ENCODE data around the gene ODAD3. TPM values are rescaled to one million over a fixed set of nuclear protein-coding genes. Genes with fewer than 3 reads are reported as not detected.

ODAD3 gene
- total RNA-seq (1 to 10 TPM in 1 of 2 donors, under 1 TPM in 1; 0.79 to 5.3 TPM), polyA plus RNA-seq (ENCODE audit: insufficient read length in 2 of 2) (1 to 10 TPM; 5.2 to 7.1 TPM)
- long read RNA-seq, donor 1, partial matches to known transcripts: 0 of 3 reads
- long read RNA-seq, donor 1, other reads (novel, unspliced or antisense): 0 of 3 reads
- long read RNA-seq, donor 2, partial matches to known transcripts: 26 of 31 reads
- long read RNA-seq, donor 2, other reads (novel, unspliced or antisense): 5 of 31 reads
- long read RNA-seq, donor 3, partial matches to known transcripts: 0 of 1 reads
- long read RNA-seq, donor 3, other reads (novel, unspliced or antisense): 0 of 1 reads
- long read RNA-seq, donor 4: 0 reads

DNA sequence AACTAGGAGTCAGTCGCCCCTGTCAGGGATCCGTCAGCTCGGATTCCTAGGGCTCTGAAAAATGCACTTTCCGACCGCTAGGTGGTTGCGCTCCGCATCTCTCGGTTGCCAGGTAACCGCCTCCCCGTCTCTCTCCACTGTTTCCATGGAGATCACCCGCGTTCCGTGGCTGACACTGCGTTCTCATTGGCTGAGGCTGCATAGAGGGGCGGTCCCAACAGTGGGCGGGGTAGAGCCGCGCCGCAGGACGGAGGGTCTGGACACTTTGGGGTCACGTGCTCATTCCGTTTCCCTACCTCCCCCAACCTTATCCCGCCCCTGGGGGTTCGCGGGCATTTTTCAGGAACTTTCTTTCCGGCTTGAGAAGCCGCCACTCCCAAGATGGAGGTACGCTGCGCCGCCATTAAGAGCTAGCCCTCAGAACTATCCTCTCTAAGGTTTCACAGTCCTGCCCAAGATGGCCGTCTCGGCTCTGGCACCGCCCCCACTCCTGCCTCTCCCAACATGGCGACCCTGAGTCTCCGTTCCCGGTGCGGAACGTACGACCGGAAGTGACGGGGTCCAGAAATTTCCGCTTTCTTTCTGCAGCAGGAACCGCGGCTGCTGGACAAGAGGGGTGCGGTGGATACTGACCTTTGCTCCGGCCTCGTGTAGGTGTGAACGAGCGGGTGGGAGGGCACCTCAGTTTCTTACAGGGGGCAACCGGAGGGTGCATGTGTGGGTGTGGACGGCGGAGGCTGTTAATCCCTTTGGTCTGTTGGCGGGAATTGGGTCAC, at the start of gene ODAD3, which contains the start of gene PRKCSH:
ODAD3 (minus strand) TSS at position 65 of the 776 bp plus-strand sequence. CDS start 105 bp downstream, outside the sequence.
PRKCSH (plus strand) TSS at position 579 of the 776 bp plus-strand sequence. CDS start 483 bp downstream, outside the sequence.
- H3K4me1 ChIP-seq (ENCODE audit: control insufficient read depth, insufficient read depth, low read length): peaks cover 23% of the 10 kb centered on the region
- H3K27me3 ChIP-seq (ENCODE audit: control insufficient read depth, insufficient read depth, low read length): no peaks in the 10 kb centered on the region
- peaks cover 38% of the 10 kb centered on the region for H3K36me3 ChIP-seq (ENCODE audit: control insufficient read depth, insufficient read depth, low read length)
- H3K9me3 ChIP-seq (ENCODE audit: control insufficient read depth, insufficient read depth, low read length): no peaks in the 10 kb centered on the region
- peak within 1 kb of the TSS; percentile 95 for H3K27ac ChIP-seq (ENCODE audit: low read depth, low read length)
- peak; percentile 98 to 100 (median 100) for DNase-seq (ENCODE audit: low read depth in 4 of 6, low spot score in 6 of 6)
- under 1% methylated on average over 53 of the region's 53 CpGs for WGBS (ENCODE audit: insufficient coverage)
- H3K4me3 ChIP-seq (ENCODE audit: low read depth, low read length): peak within 1 kb of the TSS; percentile 96

DNA sequence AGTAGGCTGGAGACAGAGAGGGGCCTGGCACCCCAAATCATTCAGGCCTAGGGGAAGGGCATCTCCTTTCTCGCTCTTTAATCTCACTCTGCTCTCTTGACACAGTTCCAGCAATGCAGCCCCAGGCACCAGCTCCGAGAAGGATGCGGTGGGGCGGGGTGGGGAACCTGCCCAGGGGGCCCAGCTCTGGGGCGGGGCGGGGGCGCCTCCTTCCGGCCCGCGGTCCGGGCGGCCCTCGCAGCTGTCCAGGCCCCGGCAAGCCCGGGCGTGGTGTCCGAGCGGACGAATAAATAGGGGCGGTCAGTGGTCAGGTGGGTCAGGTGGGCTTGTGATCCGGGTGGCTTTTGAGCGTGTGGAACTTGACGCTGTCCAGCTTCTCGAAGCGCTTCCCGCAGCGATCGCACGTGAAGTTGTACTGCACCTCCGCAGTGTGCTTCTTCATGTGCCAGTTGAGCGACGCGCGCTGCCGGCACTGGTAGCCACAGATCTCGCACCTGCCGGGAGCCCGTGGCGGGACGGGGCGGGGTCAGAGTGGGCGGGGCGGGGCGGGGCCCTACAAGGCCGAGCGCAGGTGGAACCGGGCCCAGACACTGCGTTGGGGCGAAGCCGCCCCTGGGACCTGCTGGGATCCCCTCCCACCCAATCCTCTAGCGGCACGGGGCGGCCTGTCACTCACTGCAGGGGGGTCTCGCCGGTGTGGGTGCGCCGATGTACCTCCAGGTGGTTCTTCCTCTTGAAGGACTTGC, 48.6 kb upstream of the ODAD3 start:
- H3K27ac ChIP-seq (ENCODE audit: low read depth, low read length): no peak overlapping the region
- H3K4me1 ChIP-seq (ENCODE audit: control insufficient read depth, insufficient read depth, low read length): peaks cover 35% of the 10 kb centered on the region
- 58% methylated on average over 48 of the region's 57 CpGs for WGBS (ENCODE audit: insufficient coverage)
- no peak overlapping the region for H3K4me3 ChIP-seq (ENCODE audit: low read depth, low read length)
- DNase-seq (ENCODE audit: low read depth in 4 of 6, low spot score in 6 of 6): no peak
- no peaks in the 10 kb centered on the region for H3K9me3 ChIP-seq (ENCODE audit: control insufficient read depth, insufficient read depth, low read length)
- peaks cover 44% of the 10 kb centered on the region for H3K36me3 ChIP-seq (ENCODE audit: control insufficient read depth, insufficient read depth, low read length)
- H3K27me3 ChIP-seq (ENCODE audit: control insufficient read depth, insufficient read depth, low read length): peaks cover 12% of the 10 kb centered on the region

DNA sequence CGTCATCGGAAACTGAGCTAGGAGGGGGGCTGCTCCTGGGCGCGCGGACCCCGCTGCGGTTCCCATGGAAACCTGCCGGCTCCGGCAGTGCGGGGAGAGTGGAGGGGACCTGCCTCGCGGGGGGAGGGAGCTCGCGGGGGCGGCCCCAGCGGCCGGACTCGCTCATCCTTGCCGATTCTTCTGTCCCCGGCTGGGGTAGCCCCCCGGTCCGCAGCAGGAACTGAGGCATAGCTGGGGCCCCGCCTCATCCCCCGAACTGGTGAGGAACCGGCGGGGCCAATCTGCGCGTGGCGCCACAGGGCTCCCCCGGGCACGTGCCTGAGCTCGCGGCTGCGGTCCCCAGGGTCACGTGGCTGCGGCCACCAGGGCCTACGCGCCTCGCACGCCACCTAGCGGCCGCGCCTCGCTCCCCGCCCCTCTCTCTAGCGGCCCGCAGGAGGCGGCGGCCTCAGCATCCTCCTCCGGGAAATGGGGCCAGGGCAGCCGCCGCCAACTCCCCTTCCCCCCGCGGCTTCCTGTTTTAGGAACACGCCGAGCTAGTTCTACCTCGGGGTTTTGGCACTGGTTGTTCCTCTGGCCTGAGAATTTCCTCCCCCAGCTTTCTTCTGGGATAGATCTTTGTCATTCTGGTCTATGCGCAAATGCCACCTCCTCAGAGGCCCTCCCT, 47.6 kb upstream of the ODAD3 start:
- 2% methylated on average over 58 of the region's 58 CpGs for WGBS (ENCODE audit: insufficient coverage)
- Histone ChIP-seq H3K27me3 (ENCODE audit: control insufficient read depth, insufficient read depth, low read length) (peaks cover 12% of the 10 kb centered on the region), H3K27ac (ENCODE audit: low read depth, low read length) (peak overlapping the region; percentile 57), H3K36me3 (ENCODE audit: control insufficient read depth, insufficient read depth, low read length) (peaks cover 46% of the 10 kb centered on the region), H3K4me3 (ENCODE audit: low read depth, low read length) (peak overlapping the region; percentile 43), H3K4me1 (ENCODE audit: control insufficient read depth, insufficient read depth, low read length) (peaks cover 41% of the 10 kb centered on the region), H3K9me3 (ENCODE audit: control insufficient read depth, insufficient read depth, low read length) (no peaks in the 10 kb centered on the region)
- DNase-seq (ENCODE audit: low read depth in 4 of 6, low spot score in 6 of 6): peak in 4 of 6 donors; percentile 62 to 92 (median 80)

DNA sequence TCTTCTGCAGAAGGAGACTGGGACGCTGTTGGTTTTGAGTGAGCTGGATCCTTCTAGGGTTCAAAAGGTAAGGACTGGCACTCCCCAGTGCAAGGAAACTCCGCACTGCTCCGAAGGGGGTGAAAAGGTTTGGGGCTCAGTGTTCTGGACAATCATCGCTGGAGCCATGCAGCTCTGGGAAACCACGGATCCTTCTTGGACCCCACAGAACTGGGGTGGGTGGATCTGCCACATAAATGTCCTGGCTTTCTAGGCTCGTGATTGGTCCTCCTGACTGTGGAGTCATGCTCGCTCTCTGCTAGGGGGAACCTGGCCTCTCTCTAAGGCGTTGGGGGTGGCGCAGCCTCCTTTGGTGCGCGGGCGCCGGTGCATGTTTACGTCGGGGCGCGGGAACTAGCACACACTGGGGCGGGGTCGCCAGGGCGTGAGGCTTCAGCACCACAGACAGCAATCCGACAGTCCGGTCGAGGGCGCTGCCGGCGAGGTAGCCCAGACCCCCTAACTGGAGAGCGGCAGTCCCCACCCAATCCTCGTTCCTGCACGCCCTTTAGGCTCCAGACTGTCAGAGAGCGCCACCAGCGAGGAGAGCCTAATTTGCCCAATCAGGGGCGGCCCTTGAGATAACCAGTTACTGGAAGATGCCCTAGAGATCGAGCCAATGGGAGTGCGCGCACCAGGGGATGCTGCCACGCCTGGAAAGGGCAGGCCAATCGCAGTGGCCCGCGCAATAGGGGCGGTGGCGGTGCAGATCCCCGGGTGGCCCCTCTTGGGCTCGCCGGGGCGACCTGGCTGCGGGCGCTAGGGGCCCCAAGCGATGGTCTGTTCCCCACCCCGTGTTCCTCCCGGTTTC, 46.8 kb upstream of the ODAD3 start:
- peaks cover 41% of the 10 kb centered on the region for H3K4me1 ChIP-seq (ENCODE audit: control insufficient read depth, insufficient read depth, low read length)
- H3K36me3 ChIP-seq (ENCODE audit: control insufficient read depth, insufficient read depth, low read length): peaks cover 43% of the 10 kb centered on the region
- H3K9me3 ChIP-seq (ENCODE audit: control insufficient read depth, insufficient read depth, low read length): no peaks in the 10 kb centered on the region
- H3K27ac ChIP-seq (ENCODE audit: low read depth, low read length): peak overlapping the region; percentile 57
- peak in 4 of 6 donors; percentile 64 to 96 (median 88) for DNase-seq (ENCODE audit: low read depth in 4 of 6, low spot score in 6 of 6)
- H3K27me3 ChIP-seq (ENCODE audit: control insufficient read depth, insufficient read depth, low read length): peaks cover 12% of the 10 kb centered on the region
- H3K4me3 ChIP-seq (ENCODE audit: low read depth, low read length): peak overlapping the region; percentile 43
- WGBS (ENCODE audit: insufficient coverage): 3% methylated on average over 50 of the region's 50 CpGs

DNA sequence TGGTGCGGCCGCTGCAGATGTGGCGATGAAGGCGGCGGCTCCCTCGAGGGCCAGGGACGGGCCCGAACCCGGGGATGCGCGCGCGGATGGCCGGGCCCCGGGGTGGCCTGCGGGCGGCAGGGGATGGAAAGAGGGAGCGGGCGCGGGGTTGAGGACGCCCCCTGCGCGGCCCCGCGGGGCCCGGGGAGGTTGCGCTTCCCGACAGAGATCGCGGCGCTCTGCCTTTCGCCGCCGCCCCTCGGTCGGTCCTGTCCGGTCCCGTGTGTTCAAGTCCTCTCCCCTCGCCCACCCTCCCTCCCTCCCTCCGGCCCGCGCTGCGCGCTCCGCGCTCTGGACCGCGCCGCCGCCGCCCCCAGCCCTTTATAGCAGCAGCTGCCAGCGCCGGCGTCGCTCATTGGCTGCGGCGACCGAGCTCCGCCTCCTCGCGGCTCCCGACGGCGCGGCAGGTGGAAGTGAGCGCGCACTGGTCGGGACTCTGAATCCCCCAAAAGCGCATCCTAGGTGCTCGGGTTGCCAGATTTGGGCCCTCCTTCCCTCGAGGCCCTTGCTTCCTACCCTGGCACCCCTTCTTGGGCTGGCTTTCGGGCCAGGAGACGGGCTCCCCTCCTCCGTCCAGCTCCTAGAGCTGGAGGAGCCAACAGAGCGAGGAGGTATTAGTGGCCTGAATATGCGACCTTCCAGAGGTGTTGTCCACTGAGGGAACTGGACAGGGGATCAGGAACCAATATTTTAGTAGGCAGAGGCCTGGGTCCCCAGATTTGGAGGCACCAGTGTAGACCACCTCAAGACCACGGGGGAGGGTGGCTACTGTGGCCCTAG, 46.0 kb upstream of the ODAD3 start, which contains the start of gene ELAVL3:
ELAVL3 (minus strand) TSS at position 332 of the 819 bp plus-strand sequence. CDS start 438 bp downstream, outside the sequence.
- Histone ChIP-seq H3K36me3 (ENCODE audit: control insufficient read depth, insufficient read depth, low read length) (peaks cover 39% of the 10 kb centered on the region), H3K4me1 (ENCODE audit: control insufficient read depth, insufficient read depth, low read length) (peaks cover 41% of the 10 kb centered on the region), H3K27me3 (ENCODE audit: control insufficient read depth, insufficient read depth, low read length) (peaks cover 12% of the 10 kb centered on the region), H3K4me3 (ENCODE audit: low read depth, low read length) (peak within 1 kb of the TSS; percentile 61), H3K27ac (ENCODE audit: low read depth, low read length) (peak within 1 kb of the TSS; percentile 57), H3K9me3 (ENCODE audit: control insufficient read depth, insufficient read depth, low read length) (no peaks in the 10 kb centered on the region)
- DNase-seq (ENCODE audit: low read depth in 4 of 6, low spot score in 6 of 6): peak in 4 of 6 donors; percentile 64 to 93 (median 82)
- 3% methylated on average over 64 of the region's 77 CpGs for WGBS (ENCODE audit: insufficient coverage)

DNA sequence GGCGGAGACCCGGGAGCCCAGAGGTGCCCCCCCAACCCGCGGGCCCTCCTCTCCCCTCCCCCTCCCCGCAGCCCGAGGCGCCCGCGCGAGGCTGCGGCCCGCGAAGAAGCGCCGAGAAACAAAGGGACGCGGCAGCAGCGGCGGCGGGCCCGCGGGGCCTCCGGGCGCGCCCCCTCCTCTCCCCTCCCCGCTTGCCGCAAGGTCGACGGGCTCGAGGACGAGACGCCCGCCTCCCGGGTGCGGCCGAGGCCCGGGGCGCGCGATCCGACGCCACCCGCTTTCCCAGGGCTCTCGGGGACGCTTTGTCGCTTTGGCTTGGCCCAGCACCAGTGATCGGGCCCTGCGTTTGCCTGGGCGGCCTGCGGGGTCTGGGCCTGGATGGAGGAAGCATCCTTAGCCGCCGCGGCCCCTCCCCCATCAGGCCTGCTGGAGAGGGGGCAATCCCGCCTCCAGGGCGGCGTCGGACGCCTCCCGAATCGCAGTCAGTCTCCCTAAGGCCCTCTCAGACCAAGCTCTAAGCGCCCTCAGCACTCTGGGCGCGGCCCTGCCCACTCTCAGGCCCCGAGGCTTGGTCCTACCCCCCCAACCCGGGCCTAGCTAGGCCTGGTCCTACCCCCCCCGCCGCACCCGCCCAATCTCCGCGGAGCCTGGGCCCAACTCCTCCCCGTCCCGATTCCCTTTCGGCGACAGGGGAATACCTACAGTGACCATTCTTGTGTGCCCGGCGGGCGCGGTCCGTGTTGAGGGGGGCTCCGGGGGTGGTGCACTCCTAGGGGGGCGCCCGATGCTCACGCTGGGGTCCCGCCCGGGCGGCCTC, 45.2 kb upstream of the ODAD3 start:
- Histone ChIP-seq H3K4me1 (ENCODE audit: control insufficient read depth, insufficient read depth, low read length) (peaks cover 41% of the 10 kb centered on the region), H3K36me3 (ENCODE audit: control insufficient read depth, insufficient read depth, low read length) (peaks cover 35% of the 10 kb centered on the region), H3K4me3 (ENCODE audit: low read depth, low read length) (peak overlapping the region; percentile 61), H3K9me3 (ENCODE audit: control insufficient read depth, insufficient read depth, low read length) (no peaks in the 10 kb centered on the region), H3K27me3 (ENCODE audit: control insufficient read depth, insufficient read depth, low read length) (peaks cover 12% of the 10 kb centered on the region), H3K27ac (ENCODE audit: low read depth, low read length) (peak overlapping the region; percentile 25)
- 1% methylated on average over 82 of the region's 86 CpGs for WGBS (ENCODE audit: insufficient coverage)
- peak in 2 of 6 donors; percentile 66 to 68 for DNase-seq (ENCODE audit: low read depth in 4 of 6, low spot score in 6 of 6)

DNA sequence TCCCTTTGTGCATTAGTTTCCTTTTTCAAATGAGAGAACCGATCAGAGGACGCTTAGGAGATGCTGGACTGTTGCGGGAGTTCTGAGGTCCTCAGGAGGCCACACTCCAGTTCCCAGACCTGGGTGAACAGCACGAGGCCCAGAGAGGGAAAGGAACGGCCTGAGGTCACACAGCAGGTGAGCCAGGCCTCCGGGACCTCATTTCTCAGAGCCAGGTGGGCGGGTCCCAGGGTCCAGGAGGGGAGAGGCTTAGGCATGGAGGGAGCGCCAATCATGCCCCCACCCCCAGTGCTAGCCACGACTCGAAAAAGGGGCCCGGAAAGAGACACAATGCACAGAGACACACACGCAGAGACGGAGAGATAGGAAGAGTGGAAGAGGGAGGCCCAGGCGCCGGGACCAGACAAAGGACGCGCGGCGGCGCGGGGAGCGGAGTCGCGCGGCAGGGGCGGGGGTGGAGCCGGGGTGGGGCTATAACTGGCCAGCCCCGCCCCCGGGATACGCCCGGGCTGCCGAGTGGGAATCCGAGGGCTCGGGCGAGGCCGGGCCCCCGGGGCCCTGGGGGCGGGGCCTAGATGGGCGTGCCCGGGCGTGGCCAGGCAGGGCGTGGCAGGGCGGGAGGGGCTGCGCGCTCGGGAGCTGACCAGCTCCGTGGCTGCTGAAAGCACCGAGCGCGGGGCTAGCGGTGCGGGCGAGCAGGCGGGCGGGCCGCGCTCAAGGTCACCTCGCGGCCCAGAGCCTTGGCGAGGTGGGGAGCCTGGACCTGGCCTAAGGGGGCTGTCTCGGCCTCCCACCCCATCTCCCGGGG, 44.4 kb upstream of the ODAD3 start:
- WGBS (ENCODE audit: insufficient coverage): 6% methylated on average over 58 of the region's 62 CpGs
- H3K27me3 ChIP-seq (ENCODE audit: control insufficient read depth, insufficient read depth, low read length): peaks cover 12% of the 10 kb centered on the region
- H3K27ac ChIP-seq (ENCODE audit: low read depth, low read length): peak overlapping the region; percentile 2

More for the DNA sequence above, 44.4 kb upstream of the ODAD3 start:
- no peaks in the 10 kb centered on the region for H3K9me3 ChIP-seq (ENCODE audit: control insufficient read depth, insufficient read depth, low read length)
- peak overlapping the region; percentile 39 for H3K4me3 ChIP-seq (ENCODE audit: low read depth, low read length)
- H3K36me3 ChIP-seq (ENCODE audit: control insufficient read depth, insufficient read depth, low read length): peaks cover 33% of the 10 kb centered on the region
- peaks cover 41% of the 10 kb centered on the region for H3K4me1 ChIP-seq (ENCODE audit: control insufficient read depth, insufficient read depth, low read length)
- DNase-seq (ENCODE audit: low read depth in 4 of 6, low spot score in 6 of 6): peak in 3 of 6 donors; percentile 43 to 90 (median 88)
